Ishikawa (cell line): ENCODE results near the gene PLXNC1.

ENCODE experiments used
- CEBPB ChIP-seq: IDR thresholded peaks from 2 replicates; pipeline ENCODE4 v1.6.1; 2012
- EGR1 ChIP-seq: IDR thresholded peaks from 2 replicates; pipeline ENCODE4 v1.6.1; 2012
- EP300 ChIP-seq: IDR thresholded peaks from 2 replicates; pipeline ENCODE4 v1.6.1; 2012; ENCODE audit warnings: borderline replicate concordance
- MAX ChIP-seq: IDR thresholded peaks from 2 replicates; pipeline ENCODE4 v1.6.1; 2012
- NFIC ChIP-seq: IDR thresholded peaks from 2 replicates; pipeline ENCODE4 v1.6.1; 2012
- REST ChIP-seq: IDR thresholded peaks from 2 replicates; pipeline ENCODE4 v1.6.1; 2012; ENCODE audit warnings: low read depth, mild to moderate bottlenecking
- TAF1 ChIP-seq: IDR thresholded peaks from 2 replicates; pipeline ENCODE4 v1.6.1; 2012; ENCODE audit warnings: low read depth, mild to moderate bottlenecking
- TCF12 ChIP-seq: IDR thresholded peaks from 2 replicates; pipeline ENCODE4 v1.6.1; 2012; ENCODE audit warnings: low read depth

GRCh38 chr12:94297096-94297699 is 148.8 kb downstream of the PLXNC1 start:
- TF ChIP-seq EP300 (no peak), EGR1 (no peak), REST (no peak), TCF12 (no peak), TAF1 (no peak), CEBPB (no peak), NFIC (no peak), MAX (no peak)
